HCT116 (cell line): ENCODE results near the gene STK4. TPM values are rescaled to one million over a fixed set of nuclear protein-coding genes. Genes with fewer than 3 reads are reported as not detected.

ENCODE experiments used
- ATAC-seq: fragments of 200-7000 bp; cut with Tn5 transposase; 2 replicates; pipeline ENCODE4 v1.9.1; 2020; ENCODE audit warnings: mild to moderate bottlenecking, moderate library complexity
- BruUV-seq: library from RNA; stranded (reverse); fragments of 400-500 nt; replicated peaks from 2 replicates; lab custom pipeline; 2021; lab: Mats Ljungman, UMichigan
- CTCF ChIA-PET: fragments of 300-600 bp; sonication (Branson Sonifier 250); formaldehyde crosslinking; loops from one replicate; lab custom pipeline; 2021; ENCODE audit warnings: antibody characterized with exemption; lab: Charles Lee
- POLR2A ChIA-PET: fragments of 300-600, 350-600 bp; sonication (Branson Sonifier 250); formaldehyde crosslinking; loops from one replicate; lab custom pipeline; 2021; ENCODE audit warnings: antibody characterized with exemption; lab: Charles Lee
- RAD21 ChIA-PET, 2 experiments: fragments of 300-600 bp; sonication (Branson Sonifier 250); formaldehyde crosslinking; loops; one replicate each; lab custom pipeline; 2023; ENCODE audit warnings: low total read pairs in 2 of 2; ENCODE audit not compliant: uncharacterized antibody in 2 of 2, unreplicated experiment in 2 of 2, low non-redundant PET in 1 of 2; lab: Charles Lee
- DNase-seq: peaks from one replicate; pipeline ENCODE4 v3.0.0-alpha.2; 2010; ENCODE audit warnings: low read depth, low spot score
- H2AFZ ChIP-seq: fragments of 200-600 bp; shearing (Covaris generic), sonication (generic); 2 replicates; pipeline ENCODE4 v1.6.1; 2017; ENCODE audit warnings: low read depth, mixed run types, mixed read lengths, antibody characterized with exemption, low read length; ENCODE audit not compliant: poor library complexity, severe bottlenecking
- H3K27ac ChIP-seq: 2 replicates; pipeline ENCODE4 v1.5.1; 2012; ENCODE audit warnings: low read depth, low read length
- H3K27me3 ChIP-seq: fragments of 200-600 bp; sonication (generic); 2 replicates; pipeline ENCODE4 v1.6.1; 2016; ENCODE audit warnings: mixed run types, low read length, mixed read lengths; ENCODE audit not compliant: insufficient read depth
- H3K36me3 ChIP-seq, 2 experiments: fragments of 200-500 bp in 1 of 2; fragments of 200-600 bp in 1 of 2; sonication (Bioruptor generic) in 1 of 2; sonication (generic) in 1 of 2; 2 replicates each; pipeline versions ENCODE4 v1.5.1 to v1.6.1; 2014 to 2016; ENCODE audit warnings: low read length in 2 of 2, inconsistent platforms in 1 of 2, mixed read lengths in 1 of 2, mixed run types in 1 of 2; ENCODE audit not compliant: insufficient read depth in 2 of 2, control insufficient read depth in 1 of 2
- H3K4me1 ChIP-seq, 2 experiments: fragments of 200-600 bp in 1 of 2; sonication (generic) in 1 of 2; 2 replicates each; pipeline versions ENCODE4 v1.5.1 to v1.6.1; 2012 to 2017; ENCODE audit warnings: low read length in 2 of 2, inconsistent platforms in 1 of 2, mild to moderate bottlenecking in 1 of 2, mixed read lengths in 1 of 2, mixed run types in 1 of 2, moderate library complexity in 1 of 2; ENCODE audit not compliant: insufficient read depth in 2 of 2, control insufficient read depth in 1 of 2
- H3K4me2 ChIP-seq: fragments of 200-600 bp; sonication (generic); 2 replicates; pipeline ENCODE4 v1.6.1; 2017; ENCODE audit warnings: mixed run types, low read length, mixed read lengths
- H3K4me3 ChIP-seq, 2 experiments: fragments of 200-600 bp in 1 of 2; sonication (generic) in 1 of 2; replicated peaks in 1 of 2; 2 replicates each; pipeline ENCODE4 v1.5.1; 2011 to 2016; ENCODE audit warnings: low read length in 2 of 2, control low read depth in 1 of 2, low read depth in 1 of 2, mild to moderate bottlenecking in 1 of 2, mixed read lengths in 1 of 2, mixed run types in 1 of 2
- H3K79me2 ChIP-seq: fragments of 200-600 bp; sonication (generic); 2 replicates; pipeline ENCODE4 v1.6.1; 2017; ENCODE audit warnings: mild to moderate bottlenecking, mixed run types, low read length, moderate library complexity, mixed read lengths; ENCODE audit not compliant: insufficient read depth
- H3K9ac ChIP-seq: fragments of 200-600 bp; sonication (generic); 2 replicates; pipeline ENCODE4 v1.6.1; 2016; ENCODE audit warnings: low read length, mixed read lengths
- H3K9me2 ChIP-seq: fragments of 200-600 bp; sonication (generic), shearing (Covaris generic); 2 replicates; pipeline ENCODE4 v1.6.1; 2017; ENCODE audit warnings: mixed run types, mild to moderate bottlenecking, moderate library complexity; ENCODE audit not compliant: insufficient read depth
- H3K9me3 ChIP-seq, 2 experiments: fragments of 200-500 bp in 1 of 2; fragments of 200-600 bp in 1 of 2; sonication (Bioruptor generic) in 1 of 2; sonication (generic) in 1 of 2; 2 replicates each; pipeline ENCODE4 v1.6.1; 2014 to 2017; ENCODE audit warnings: low read length in 2 of 2, mixed read lengths in 2 of 2, inconsistent platforms in 1 of 2, low read depth in 1 of 2, mild to moderate bottlenecking in 1 of 2, mixed run types in 1 of 2, moderate library complexity in 1 of 2; ENCODE audit not compliant: control insufficient read depth in 1 of 2, insufficient read depth in 1 of 2
- H4K20me1 ChIP-seq: fragments of 200-600 bp; sonication (generic), shearing (Covaris generic); 2 replicates; pipeline ENCODE4 v1.6.1; 2017; ENCODE audit warnings: mixed run types, mild to moderate bottlenecking, moderate library complexity; ENCODE audit not compliant: insufficient read depth
- CBX3 ChIP-seq: IDR thresholded peaks from 2 replicates; pipeline ENCODE4 v1.6.1; 2012; ENCODE audit warnings: low read depth
- CEBPB ChIP-seq: IDR thresholded peaks from 2 replicates; pipeline ENCODE4 v1.6.1; 2012; ENCODE audit warnings: low read depth
- EGR1 ChIP-seq: IDR thresholded peaks from 2 replicates; pipeline ENCODE4 v1.6.1; 2012; ENCODE audit warnings: low read depth
- EZH2 ChIP-seq: fragments of 200-600 bp; sonication (generic); IDR thresholded peaks from 2 replicates; pipeline ENCODE4 v1.6.1; 2017; ENCODE audit warnings: antibody characterized with exemption, mixed run types
- EZH2phosphoT487 ChIP-seq: fragments of 200-600 bp; IDR thresholded peaks from 2 replicates; pipeline ENCODE4 v1.6.1; 2018; ENCODE audit warnings: antibody characterized with exemption, borderline replicate concordance
- JUND ChIP-seq: IDR thresholded peaks from 2 replicates; pipeline ENCODE4 v1.6.1; 2012
- POLR2A ChIP-seq: IDR thresholded peaks from 2 replicates; pipeline ENCODE4 v1.7.0; 2011; ENCODE audit warnings: borderline replicate concordance; ENCODE audit not compliant: insufficient read depth, insufficient read length; ENCODE audit errors: extremely low read depth
- RAD21 ChIP-seq: IDR thresholded peaks from 2 replicates; pipeline ENCODE4 v1.6.1; 2012; ENCODE audit warnings: low read depth, mild to moderate bottlenecking
- SIN3A ChIP-seq: IDR thresholded peaks from 2 replicates; pipeline ENCODE4 v1.6.1; 2012; ENCODE audit warnings: low read depth
- SP1 ChIP-seq: IDR thresholded peaks from 2 replicates; pipeline ENCODE4 v1.6.1; 2012; ENCODE audit warnings: low read depth
- SRF ChIP-seq: IDR thresholded peaks from 2 replicates; pipeline ENCODE4 v1.6.1; 2012; ENCODE audit warnings: low read depth
- TCF7L2 ChIP-seq: IDR thresholded peaks from 2 replicates; pipeline ENCODE4 v1.7.0; 2011; ENCODE audit warnings: borderline replicate concordance, inconsistent platforms; ENCODE audit not compliant: insufficient read depth, insufficient read length; ENCODE audit errors: extremely low read depth
- YY1 ChIP-seq: IDR thresholded peaks from 2 replicates; pipeline ENCODE4 v1.6.1; 2011; ENCODE audit warnings: low read length, low read depth, moderate library complexity, mild to moderate bottlenecking; ENCODE audit not compliant: insufficient replicate concordance; ENCODE audit errors: extremely low read depth
- ZFX ChIP-seq: fragments of 450-650 bp; IDR thresholded peaks from 2 replicates; pipeline ENCODE4 v1.6.1; 2017
- ZNF274 ChIP-seq: fragments of 200-500 bp; sonication (Bioruptor generic); IDR thresholded peaks from 2 replicates; pipeline ENCODE4 v1.6.1; 2014; ENCODE audit warnings: mild to moderate bottlenecking, low read depth, low read length, inconsistent platforms
- intact Hi-C: fragments of 100-400 bp; cut with micrococcal nuclease; formaldehyde crosslinking; loops from 2 replicates; pipeline ENCODE4 v1.10.0; 2022
- total RNA-seq: library from RNA; stranded (reverse); gene quantifications from one replicate; pipeline ENCODE4 v1.2.1, GENCODE V29; 2021; ENCODE audit not compliant: unreplicated experiment
- TF ChIP-seq, protein P1 (sequence below): IDR thresholded peaks from 2 replicates; pipeline ENCODE4 v1.6.1; 2012; ENCODE audit warnings: low read depth
- TF ChIP-seq, protein P2 (sequence below): IDR thresholded peaks from 2 replicates; pipeline ENCODE4 v1.6.1; 2011; ENCODE audit warnings: mild to moderate bottlenecking, low read length, moderate library complexity; ENCODE audit not compliant: insufficient replicate concordance; ENCODE audit errors: extremely low read depth
- TF ChIP-seq, protein P3 (sequence below): IDR thresholded peaks from 2 replicates; pipeline ENCODE4 v1.6.1; 2012
- TF ChIP-seq, protein P4 (sequence below): IDR thresholded peaks from 2 replicates; pipeline ENCODE4 v1.6.1; 2012
- TF ChIP-seq, protein P5 (sequence below), 3 experiments: fragments of 200-600 bp in 1 of 3; sonication (generic) in 1 of 3; IDR thresholded peaks in 2 of 3; conservative IDR thresholded peaks in 1 of 3; 2 replicates each; pipeline ENCODE4 v1.5.1; 2012 to 2017; ENCODE audit warnings: low read depth in 2 of 3, low read length in 2 of 3, antibody characterized with exemption in 1 of 3, borderline replicate concordance in 1 of 3, control low read depth in 1 of 3, mild to moderate bottlenecking in 1 of 3, mixed read lengths in 1 of 3, mixed run types in 1 of 3, moderate library complexity in 1 of 3; ENCODE audit not compliant: insufficient read depth in 1 of 3

STK4 gene
- total RNA-seq, 1 experiment from 2014 or later: 45.4 TPM

DNA sequence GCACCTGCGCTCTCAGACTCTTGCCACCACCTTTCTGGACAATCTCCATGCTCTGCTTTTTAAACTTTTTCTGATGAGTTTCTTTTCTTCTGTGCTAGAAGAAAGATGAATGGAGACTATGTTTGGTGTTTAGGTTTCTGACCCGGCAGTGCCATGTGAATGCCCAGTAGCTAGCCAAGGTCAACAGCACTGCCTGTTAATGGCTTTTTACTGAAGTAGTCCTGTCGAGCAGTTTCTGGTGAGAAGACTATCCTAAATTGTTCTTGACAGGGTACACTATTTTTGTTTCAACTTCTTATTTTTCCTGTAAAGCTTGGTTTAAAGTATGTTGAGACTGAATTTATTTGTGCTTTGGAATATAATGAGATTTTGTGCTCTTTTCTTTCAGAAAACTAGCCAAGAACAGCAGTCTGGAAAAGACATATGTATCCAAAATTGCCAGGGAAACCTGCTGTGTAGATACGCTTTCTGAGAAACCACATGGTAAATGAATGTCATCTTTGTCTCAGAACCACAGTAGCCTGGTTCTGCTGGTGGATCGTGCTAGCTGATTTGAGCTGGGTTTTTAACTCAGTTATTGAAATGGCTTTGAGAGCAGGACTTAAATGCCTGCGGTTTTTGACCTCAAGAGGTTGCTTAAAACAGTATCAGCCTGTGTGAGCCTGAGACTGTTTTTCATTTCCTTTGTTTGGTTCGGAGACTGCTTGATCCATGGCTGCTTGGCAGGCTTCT is 86.6 kb downstream of the STK4 start:
- H2AFZ ChIP-seq: no peak overlapping the region
- no peaks in the 10 kb centered on the region for H4K20me1 ChIP-seq
- RAD21 ChIA-PET: no interaction called here
- no peak overlapping the region for H3K27ac ChIP-seq
- no TSS peak for BruUV-seq
- no peak overlapping the region for H3K4me3 ChIP-seq
- no peaks in the 10 kb centered on the region for H3K9me3 ChIP-seq
- TF ChIP-seq, protein P1, sequence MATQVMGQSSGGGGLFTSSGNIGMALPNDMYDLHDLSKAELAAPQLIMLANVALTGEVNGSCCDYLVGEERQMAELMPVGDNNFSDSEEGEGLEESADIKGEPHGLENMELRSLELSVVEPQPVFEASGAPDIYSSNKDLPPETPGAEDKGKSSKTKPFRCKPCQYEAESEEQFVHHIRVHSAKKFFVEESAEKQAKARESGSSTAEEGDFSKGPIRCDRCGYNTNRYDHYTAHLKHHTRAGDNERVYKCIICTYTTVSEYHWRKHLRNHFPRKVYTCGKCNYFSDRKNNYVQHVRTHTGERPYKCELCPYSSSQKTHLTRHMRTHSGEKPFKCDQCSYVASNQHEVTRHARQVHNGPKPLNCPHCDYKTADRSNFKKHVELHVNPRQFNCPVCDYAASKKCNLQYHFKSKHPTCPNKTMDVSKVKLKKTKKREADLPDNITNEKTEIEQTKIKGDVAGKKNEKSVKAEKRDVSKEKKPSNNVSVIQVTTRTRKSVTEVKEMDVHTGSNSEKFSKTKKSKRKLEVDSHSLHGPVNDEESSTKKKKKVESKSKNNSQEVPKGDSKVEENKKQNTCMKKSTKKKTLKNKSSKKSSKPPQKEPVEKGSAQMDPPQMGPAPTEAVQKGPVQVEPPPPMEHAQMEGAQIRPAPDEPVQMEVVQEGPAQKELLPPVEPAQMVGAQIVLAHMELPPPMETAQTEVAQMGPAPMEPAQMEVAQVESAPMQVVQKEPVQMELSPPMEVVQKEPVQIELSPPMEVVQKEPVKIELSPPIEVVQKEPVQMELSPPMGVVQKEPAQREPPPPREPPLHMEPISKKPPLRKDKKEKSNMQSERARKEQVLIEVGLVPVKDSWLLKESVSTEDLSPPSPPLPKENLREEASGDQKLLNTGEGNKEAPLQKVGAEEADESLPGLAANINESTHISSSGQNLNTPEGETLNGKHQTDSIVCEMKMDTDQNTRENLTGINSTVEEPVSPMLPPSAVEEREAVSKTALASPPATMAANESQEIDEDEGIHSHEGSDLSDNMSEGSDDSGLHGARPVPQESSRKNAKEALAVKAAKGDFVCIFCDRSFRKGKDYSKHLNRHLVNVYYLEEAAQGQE: no peak
- TF ChIP-seq CBX3: no peak
- TF ChIP-seq SRF: no peak
- no peak for TF ChIP-seq JUND
- TF ChIP-seq RAD21: no peak
- TF ChIP-seq TCF7L2: no peak
- TF ChIP-seq SP1: no peak
- no peak for TF ChIP-seq SIN3A
- TF ChIP-seq ZFX: no peak
- TF ChIP-seq, protein P2, sequence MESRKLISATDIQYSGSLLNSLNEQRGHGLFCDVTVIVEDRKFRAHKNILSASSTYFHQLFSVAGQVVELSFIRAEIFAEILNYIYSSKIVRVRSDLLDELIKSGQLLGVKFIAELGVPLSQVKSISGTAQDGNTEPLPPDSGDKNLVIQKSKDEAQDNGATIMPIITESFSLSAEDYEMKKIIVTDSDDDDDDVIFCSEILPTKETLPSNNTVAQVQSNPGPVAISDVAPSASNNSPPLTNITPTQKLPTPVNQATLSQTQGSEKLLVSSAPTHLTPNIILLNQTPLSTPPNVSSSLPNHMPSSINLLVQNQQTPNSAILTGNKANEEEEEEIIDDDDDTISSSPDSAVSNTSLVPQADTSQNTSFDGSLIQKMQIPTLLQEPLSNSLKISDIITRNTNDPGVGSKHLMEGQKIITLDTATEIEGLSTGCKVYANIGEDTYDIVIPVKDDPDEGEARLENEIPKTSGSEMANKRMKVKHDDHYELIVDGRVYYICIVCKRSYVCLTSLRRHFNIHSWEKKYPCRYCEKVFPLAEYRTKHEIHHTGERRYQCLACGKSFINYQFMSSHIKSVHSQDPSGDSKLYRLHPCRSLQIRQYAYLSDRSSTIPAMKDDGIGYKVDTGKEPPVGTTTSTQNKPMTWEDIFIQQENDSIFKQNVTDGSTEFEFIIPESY: no peak
- no peak for TF ChIP-seq EZH2
- TF ChIP-seq, protein P3, sequence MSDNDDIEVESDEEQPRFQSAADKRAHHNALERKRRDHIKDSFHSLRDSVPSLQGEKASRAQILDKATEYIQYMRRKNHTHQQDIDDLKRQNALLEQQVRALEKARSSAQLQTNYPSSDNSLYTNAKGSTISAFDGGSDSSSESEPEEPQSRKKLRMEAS: no peak
- TF ChIP-seq, protein P4, sequence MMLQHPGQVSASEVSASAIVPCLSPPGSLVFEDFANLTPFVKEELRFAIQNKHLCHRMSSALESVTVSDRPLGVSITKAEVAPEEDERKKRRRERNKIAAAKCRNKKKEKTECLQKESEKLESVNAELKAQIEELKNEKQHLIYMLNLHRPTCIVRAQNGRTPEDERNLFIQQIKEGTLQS: no peak
- TF ChIP-seq CEBPB: no peak
- TF ChIP-seq ZNF274: no peak
- no peak for TF ChIP-seq EZH2phosphoT487
- TF ChIP-seq, protein P5, sequence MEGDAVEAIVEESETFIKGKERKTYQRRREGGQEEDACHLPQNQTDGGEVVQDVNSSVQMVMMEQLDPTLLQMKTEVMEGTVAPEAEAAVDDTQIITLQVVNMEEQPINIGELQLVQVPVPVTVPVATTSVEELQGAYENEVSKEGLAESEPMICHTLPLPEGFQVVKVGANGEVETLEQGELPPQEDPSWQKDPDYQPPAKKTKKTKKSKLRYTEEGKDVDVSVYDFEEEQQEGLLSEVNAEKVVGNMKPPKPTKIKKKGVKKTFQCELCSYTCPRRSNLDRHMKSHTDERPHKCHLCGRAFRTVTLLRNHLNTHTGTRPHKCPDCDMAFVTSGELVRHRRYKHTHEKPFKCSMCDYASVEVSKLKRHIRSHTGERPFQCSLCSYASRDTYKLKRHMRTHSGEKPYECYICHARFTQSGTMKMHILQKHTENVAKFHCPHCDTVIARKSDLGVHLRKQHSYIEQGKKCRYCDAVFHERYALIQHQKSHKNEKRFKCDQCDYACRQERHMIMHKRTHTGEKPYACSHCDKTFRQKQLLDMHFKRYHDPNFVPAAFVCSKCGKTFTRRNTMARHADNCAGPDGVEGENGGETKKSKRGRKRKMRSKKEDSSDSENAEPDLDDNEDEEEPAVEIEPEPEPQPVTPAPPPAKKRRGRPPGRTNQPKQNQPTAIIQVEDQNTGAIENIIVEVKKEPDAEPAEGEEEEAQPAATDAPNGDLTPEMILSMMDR (IDR thresholded peaks at IDR 0.05 in 2 of 3, conservative IDR thresholded peaks at IDR 0.05 in 1 of 3; ENCODE audit: borderline replicate concordance in 1 of 3, insufficient read depth in 1 of 3, low read depth in 2 of 3, low read length in 2 of 3): no peak
- no peak for TF ChIP-seq POLR2A
- no peak for TF ChIP-seq YY1
- TF ChIP-seq EGR1: no peak
- TF ChIP-seq, all 23 proteins: peak for 0
- H3K9ac ChIP-seq: no peak overlapping the region
- H3K27me3 ChIP-seq: no peaks in the 10 kb centered on the region
- DNase-seq (no peak), ATAC-seq (no peak)
- H3K79me2 ChIP-seq: peaks cover 8% of the 10 kb centered on the region
- peaks cover 0 to 6% of the 10 kb centered on the region in 2 experiments; a peak in 1 of 4 replicates for H3K36me3 ChIP-seq
- H3K4me1 ChIP-seq: no peaks in the 10 kb centered on the region
- no peaks in the 10 kb centered on the region for H3K9me2 ChIP-seq
- intact Hi-C loops: no loop called here
- ChIA-PET POLR2A (no interaction called here), CTCF (interaction anchor here (7.4 kb wide), 1 partner anchor 9 kb away, joined by 32 read pairs; no protein-coding TSS in a partner anchor)
- no peak overlapping the region for H3K4me2 ChIP-seq
